HUES6 (cell line): ENCODE data around the gene PHTF2.
"Not testable (repeated sequence)": the region's sequence is repeated elsewhere in the genome, so short reads cannot be mapped to it uniquely, and the experiment has no call there.

ENCODE experiments used
- H3K27ac ChIP-seq: 2 replicates; pipeline ENCODE4 v1.7.0; 2013; ENCODE audit warnings: low read depth, mild to moderate bottlenecking, low read length, inconsistent platforms
- H3K27me3 ChIP-seq: 2 replicates; pipeline ENCODE4 v1.6.1; 2013; ENCODE audit warnings: low read length; ENCODE audit not compliant: control insufficient read depth, insufficient read depth
- H3K36me3 ChIP-seq: 2 replicates; pipeline ENCODE4 v1.6.1; 2013; ENCODE audit warnings: low read length; ENCODE audit not compliant: control insufficient read depth, insufficient read depth
- H3K4me1 ChIP-seq: 2 replicates; pipeline ENCODE4 v1.6.1; 2013; ENCODE audit warnings: low read length; ENCODE audit not compliant: control insufficient read depth, insufficient read depth
- H3K4me3 ChIP-seq: 2 replicates; pipeline ENCODE4 v1.5.1; 2013; ENCODE audit warnings: low read depth, low read length
- H3K9ac ChIP-seq: one replicate; pipeline ENCODE4 v1.6.1; 2013; ENCODE audit warnings: mild to moderate bottlenecking, low read length
- H3K9me3 ChIP-seq: 2 replicates; pipeline ENCODE4 v1.6.1; 2013; ENCODE audit warnings: low read depth, low read length; ENCODE audit not compliant: control insufficient read depth, insufficient read depth

Gene PHTF2

DNA sequence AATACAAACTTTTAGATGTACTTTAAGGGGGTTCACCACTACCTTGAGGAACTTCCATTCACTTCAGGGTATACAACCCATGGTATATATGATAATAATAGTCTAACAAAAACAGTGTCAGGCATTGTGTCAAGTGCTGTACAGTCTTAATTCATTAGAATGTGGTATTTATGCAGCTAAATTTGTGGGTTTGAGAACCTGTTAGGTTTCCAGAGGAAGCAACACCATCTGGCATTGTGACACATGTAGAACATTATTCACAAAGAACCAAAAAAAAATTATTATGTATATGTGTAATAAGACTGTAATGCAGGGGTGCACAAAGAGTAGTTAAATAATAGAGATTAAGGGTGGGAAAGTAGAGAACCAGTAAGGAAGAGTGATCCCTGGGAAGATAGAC lies 26.7 kb upstream of the PHTF2 start:
- Histone ChIP-seq H3K4me1 (no peaks in the 10 kb centered on the region), H3K4me3 (no peak overlapping the region), H3K27me3 (no peaks in the 10 kb centered on the region), H3K9me3 (no peaks in the 10 kb centered on the region), H3K9ac (no peak overlapping the region), H3K27ac (no peak overlapping the region), H3K36me3 (peaks cover 33% of the 10 kb centered on the region)

DNA sequence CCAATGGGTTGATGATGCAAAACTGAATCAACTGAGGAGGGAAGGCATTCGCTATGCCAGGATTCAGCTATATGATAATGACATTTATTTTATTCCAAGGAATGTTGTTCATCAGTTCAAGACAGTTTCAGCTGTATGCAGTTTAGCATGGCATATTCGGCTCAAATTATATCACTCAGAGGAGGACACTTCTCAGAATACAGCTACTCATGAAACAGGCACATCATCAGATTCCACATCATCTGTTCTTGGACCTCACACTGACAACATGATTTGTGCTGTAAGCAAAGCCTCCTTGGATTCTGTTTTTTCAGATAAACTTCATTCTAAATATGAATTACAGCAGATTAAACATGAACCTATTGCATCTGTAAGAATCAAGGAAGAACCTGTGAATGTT lies 20.0 kb upstream of the PHTF2 start:
- Histone ChIP-seq H3K9ac (no peak overlapping the region), H3K9me3 (no peaks in the 10 kb centered on the region), H3K27ac (no peak overlapping the region), H3K4me3 (no peak overlapping the region), H3K27me3 (no peaks in the 10 kb centered on the region), H3K4me1 (no peaks in the 10 kb centered on the region), H3K36me3 (peaks cover 41% of the 10 kb centered on the region)

DNA sequence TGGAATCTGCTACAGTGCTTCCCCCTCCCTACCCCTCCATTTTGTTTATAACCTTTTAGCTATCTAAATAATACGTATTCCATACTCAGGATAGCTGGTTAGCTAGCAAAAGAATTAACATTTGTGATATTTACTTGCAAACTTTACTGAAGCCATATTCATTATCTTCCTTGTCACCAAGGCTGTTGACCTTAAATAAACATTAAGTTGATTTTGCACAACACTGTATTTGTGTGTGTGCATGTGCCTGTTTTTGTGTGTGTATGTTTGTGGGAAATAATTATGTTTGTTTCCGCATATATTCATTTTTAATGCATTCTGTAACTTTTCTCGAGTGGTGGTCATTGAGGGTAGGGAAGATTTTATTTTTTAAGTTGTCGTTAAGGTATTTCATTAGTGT lies 16.2 kb upstream of the PHTF2 start:
- Histone ChIP-seq H3K4me1 (no peaks in the 10 kb centered on the region), H3K36me3 (peaks cover 40% of the 10 kb centered on the region), H3K9me3 (peaks cover 25% of the 10 kb centered on the region)

DNA sequence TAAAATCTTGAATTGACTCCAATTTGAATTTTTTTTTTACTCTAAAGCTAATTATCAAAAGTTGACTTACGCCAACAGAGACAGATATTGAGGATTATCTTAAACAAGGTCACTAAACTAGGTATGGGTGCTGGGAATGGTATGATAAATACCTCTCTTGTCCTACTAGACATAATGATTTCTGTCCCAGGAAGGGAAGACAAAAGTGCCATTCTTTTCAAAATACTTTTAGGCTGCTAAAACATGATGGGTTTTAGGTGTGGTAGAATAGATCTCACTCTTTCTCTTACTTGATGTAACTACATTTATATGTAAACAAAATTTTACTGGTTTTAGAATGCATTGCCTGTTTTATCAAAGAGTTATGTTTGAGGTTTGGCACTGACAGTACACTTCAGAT lies 15.5 kb upstream of the PHTF2 start:
- no peaks in the 10 kb centered on the region for H3K4me1 ChIP-seq
- H3K9me3 ChIP-seq: peaks cover 25% of the 10 kb centered on the region
- H3K27ac ChIP-seq: no peak overlapping the region
- peaks cover 37% of the 10 kb centered on the region for H3K36me3 ChIP-seq
- H3K27me3 ChIP-seq: no peaks in the 10 kb centered on the region
- no peak overlapping the region for H3K9ac ChIP-seq
- no peak overlapping the region for H3K4me3 ChIP-seq

More for the DNA sequence above, 16.2 kb upstream of the PHTF2 start:
- no peaks in the 10 kb centered on the region for H3K27me3 ChIP-seq
- H3K9ac ChIP-seq: no peak overlapping the region
- H3K4me3 ChIP-seq: no peak overlapping the region
- H3K27ac ChIP-seq: no peak overlapping the region

DNA sequence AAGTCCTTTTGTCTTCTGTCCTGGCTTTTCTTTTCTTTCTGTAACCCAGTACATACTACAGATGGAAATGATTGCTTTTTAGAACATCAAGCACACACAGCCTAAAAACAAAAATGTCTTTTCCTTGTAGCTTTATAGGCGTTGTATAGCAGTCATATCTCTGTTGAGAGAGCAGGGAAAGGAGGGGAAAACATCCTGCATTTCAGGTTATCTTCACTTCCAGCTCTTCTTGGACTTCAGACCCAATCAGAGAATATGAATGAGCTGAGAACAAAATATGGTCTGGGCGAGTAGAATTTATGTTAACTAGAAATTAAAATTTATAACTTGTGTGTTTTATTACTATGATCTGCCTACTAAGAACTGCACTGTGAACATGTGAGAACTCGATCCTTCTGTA lies 15.0 kb upstream of the PHTF2 start:
- Histone ChIP-seq H3K27ac (no peak overlapping the region), H3K9ac (no peak overlapping the region), H3K9me3 (peaks cover 25% of the 10 kb centered on the region), H3K4me3 (no peak overlapping the region), H3K36me3 (peaks cover 33% of the 10 kb centered on the region), H3K4me1 (no peaks in the 10 kb centered on the region), H3K27me3 (no peaks in the 10 kb centered on the region)

DNA sequence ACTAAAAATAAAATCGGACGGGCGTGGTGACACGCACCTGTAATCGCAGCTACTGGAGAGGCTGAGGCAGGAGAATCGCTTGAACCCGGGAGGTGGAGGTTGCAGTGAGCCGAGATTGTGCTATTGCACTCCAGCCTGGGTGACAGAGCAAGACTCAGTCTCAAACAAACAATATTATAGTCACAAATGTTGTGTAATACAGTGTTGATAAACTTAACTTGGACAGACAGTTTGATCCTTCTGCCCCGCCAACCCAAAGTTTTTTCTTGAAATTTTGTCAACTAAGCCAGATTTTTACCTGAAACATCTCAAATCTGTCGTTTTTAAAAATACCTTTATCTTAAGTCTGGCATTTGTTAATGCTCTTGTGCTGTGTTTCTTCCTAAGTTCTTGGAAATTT lies 14.1 kb upstream of the PHTF2 start:
- not testable (repeated sequence) for H3K4me1 ChIP-seq, H3K27me3 ChIP-seq, H3K27ac ChIP-seq, H3K9ac ChIP-seq, H3K4me3 ChIP-seq
- H3K36me3 ChIP-seq: peaks cover 27% of the 10 kb centered on the region
- H3K9me3 ChIP-seq: peaks cover 25% of the 10 kb centered on the region

DNA sequence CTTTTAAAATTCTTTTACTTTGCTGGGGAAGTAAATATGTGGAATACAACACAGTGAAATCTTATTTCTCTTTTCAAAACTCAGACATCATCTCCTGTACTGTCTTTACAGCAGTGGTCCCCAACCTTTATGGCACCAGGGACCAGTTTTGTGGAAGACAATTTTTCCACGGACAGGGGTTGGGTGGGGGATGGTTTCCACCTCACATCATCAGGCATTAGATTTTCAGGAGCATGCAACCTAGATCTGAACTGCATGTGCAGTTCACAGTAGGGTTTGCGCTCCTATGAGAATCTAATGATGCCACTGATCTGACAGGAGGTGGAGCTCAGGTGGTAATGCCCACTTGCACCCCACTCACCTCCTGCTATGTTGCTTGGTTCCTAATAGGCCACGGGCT lies 12.6 kb upstream of the PHTF2 start:
- Histone ChIP-seq H3K4me1 (no peaks in the 10 kb centered on the region), H3K27me3 (no peaks in the 10 kb centered on the region), H3K4me3 (no peak overlapping the region), H3K9me3 (peaks cover 25% of the 10 kb centered on the region), H3K27ac (no peak overlapping the region), H3K36me3 (peaks cover 23% of the 10 kb centered on the region), H3K9ac (no peak overlapping the region)

DNA sequence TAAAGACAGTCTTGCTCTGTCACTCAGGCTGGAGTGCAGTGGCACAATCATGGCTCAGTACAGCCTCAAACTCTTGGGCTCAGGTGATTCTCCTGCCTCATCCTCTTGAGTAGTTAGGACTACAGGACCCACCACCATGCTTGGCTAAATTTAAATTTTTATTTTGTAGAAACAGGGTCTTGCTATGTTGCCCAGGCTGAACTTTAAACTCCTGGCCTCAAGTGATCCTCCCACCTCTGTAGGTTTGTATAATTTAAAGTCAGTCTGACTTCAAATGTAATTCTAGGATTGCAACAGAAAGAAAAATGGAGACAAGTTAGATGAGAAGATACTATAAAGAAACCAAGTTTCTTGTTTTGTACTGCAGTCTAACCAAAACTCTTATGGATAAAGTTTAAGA lies 11.8 kb upstream of the PHTF2 start:
- no peak overlapping the region for H3K9ac ChIP-seq
- H3K4me1 ChIP-seq: peaks cover 4% of the 10 kb centered on the region; the same call in 1 of the 2 replicates
- H3K9me3 ChIP-seq: peaks cover 25% of the 10 kb centered on the region
- no peak overlapping the region for H3K4me3 ChIP-seq
- H3K27me3 ChIP-seq: no peaks in the 10 kb centered on the region
- no peak overlapping the region for H3K27ac ChIP-seq
- peaks cover 23% of the 10 kb centered on the region for H3K36me3 ChIP-seq

DNA sequence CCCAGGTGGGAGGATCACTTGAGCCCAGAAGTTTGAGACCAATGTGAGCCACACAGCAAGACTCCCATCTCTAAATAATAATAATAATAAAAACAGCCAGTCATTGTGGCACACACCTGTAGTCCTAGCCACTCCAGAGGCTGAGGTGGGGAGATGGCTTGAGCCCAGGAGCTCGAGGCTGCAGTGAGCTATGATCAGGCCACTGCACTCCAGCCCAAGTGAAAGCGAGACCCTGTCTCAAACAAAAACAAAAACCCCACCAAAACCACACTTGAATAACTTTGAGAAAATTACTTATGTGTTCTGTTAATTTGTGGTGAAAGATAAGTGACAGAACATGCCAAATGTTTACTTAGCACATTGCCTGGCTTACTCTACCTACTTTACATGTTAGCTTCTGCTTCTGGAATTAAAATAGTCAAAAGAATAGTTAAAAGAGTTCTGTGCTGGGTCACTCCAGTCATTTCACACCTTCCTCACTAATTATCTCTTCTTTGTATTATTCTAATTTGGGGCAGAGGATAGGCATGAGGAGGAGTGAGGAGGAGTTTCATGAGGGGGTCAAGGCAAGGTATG lies 10.2 kb upstream of the PHTF2 start:
- Histone ChIP-seq H3K4me3 (no peak overlapping the region), H3K27ac (no peak overlapping the region)

DNA sequence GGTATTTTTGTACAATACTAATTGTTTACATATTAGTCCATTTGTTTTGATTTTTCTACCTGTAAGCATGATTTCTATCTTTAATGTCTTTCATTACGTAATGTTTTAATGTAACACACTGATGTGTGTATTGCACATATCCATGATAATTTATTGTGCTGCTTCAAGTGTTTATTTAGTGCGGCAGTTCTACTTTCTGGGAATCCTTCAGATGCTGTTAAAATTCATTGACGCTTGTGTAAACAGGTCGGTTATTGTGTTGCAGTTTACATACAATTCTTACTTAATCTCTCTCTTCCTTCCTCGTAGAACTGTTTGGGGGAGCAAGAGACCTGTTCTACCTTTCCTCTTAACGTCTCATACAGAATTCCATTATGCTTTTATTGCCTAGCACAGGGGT lies 7.2 kb upstream of the PHTF2 start:
- Histone ChIP-seq H3K36me3 (peaks cover 10% of the 10 kb centered on the region), H3K9ac (no peak overlapping the region), H3K27ac (no peak overlapping the region), H3K9me3 (peaks cover 4% of the 10 kb centered on the region), H3K4me3 (no peak overlapping the region), H3K27me3 (no peaks in the 10 kb centered on the region), H3K4me1 (peaks cover 4% of the 10 kb centered on the region; the same call in 1 of the 2 replicates)

More for the DNA sequence above, 10.2 kb upstream of the PHTF2 start:
- Histone ChIP-seq H3K4me1 (peaks cover 4% of the 10 kb centered on the region; the same call in 1 of the 2 replicates), H3K36me3 (peaks cover 18% of the 10 kb centered on the region), H3K9ac (no peak overlapping the region), H3K9me3 (peaks cover 25% of the 10 kb centered on the region), H3K27me3 (no peaks in the 10 kb centered on the region)

DNA sequence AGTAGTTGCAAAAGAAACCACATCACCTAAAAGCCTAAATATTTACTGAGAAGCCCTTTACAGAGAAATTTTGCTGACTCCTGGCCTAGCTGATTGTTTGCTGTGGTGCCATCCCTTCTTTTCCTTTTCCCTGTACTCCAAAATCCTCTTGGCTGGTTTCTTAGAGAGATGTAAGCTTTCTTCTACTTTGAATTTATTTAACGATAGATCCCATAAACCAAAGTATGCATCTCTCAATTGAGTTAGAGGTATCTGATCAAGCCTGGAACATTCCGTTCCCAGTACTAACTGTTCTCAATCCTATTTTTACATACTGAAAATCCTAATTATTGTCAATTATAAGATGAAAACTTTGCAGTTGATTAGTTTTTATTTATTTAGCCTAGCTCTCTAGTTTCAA lies 6.6 kb upstream of the PHTF2 start:
- Histone ChIP-seq H3K27ac (no peak overlapping the region), H3K4me1 (peaks cover 8% of the 10 kb centered on the region), H3K27me3 (no peaks in the 10 kb centered on the region), H3K9me3 (no peaks in the 10 kb centered on the region), H3K4me3 (no peak overlapping the region), H3K9ac (no peak overlapping the region), H3K36me3 (peaks cover 8% of the 10 kb centered on the region)

DNA sequence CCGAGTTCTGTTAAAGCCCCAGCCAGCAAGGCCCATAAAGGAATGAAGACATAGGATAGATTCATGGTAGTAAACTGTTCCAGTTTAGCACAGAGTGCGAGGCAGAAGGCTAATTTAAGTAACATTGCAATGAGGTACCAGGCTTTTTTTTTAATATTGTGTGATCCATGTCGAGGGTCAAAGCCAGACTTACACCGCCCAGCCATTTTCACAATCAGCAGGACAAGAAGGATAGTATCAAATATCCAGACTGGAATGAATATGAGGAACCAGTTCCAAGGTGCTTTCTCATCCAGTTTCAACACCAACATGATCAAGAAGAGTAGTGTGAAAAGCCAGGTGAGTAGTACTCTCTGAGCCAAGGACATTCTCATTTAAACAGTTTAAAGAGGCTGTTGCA lies 4.6 kb upstream of the PHTF2 start:
- no peak overlapping the region for H3K27ac ChIP-seq
- H3K9me3 ChIP-seq: no peaks in the 10 kb centered on the region
- H3K4me3 ChIP-seq: no peak overlapping the region
- H3K4me1 ChIP-seq: peaks cover 13% of the 10 kb centered on the region
- H3K36me3 ChIP-seq: peaks cover 7% of the 10 kb centered on the region
- no peak overlapping the region for H3K9ac ChIP-seq
- H3K27me3 ChIP-seq: no peaks in the 10 kb centered on the region
